Pancreas (tissue), 10 donors: ENCODE data around the gene NRIP1. TPM values are rescaled to one million over a fixed set of nuclear protein-coding genes. Genes with fewer than 3 reads are reported as not detected.

Experiments used
- ATAC-seq, 4 donors: fragments of 200-7000 bp; cut with Tn5 transposase; one replicate each; pipeline versions ENCODE4 v1.8.0 to v1.9.1; 2020; ENCODE audit warnings: mild to moderate bottlenecking in 4 of 4, moderate library complexity in 4 of 4
- DNase-seq, 6 donors: peaks; one replicate each; pipeline ENCODE4 v3.0.0-alpha.2; 2020
- FAIRE-seq: peaks from 2 replicates; lab custom pipeline; 2012; peaks lifted over from hg19 to GRCh38; lab: Jason Lieb, UNC
- H3K27ac ChIP-seq, 4 donors: fragments of 200-600 bp; sonication (generic); 1 replicate in 3 of 4; 2 replicates in 1 of 4; pipeline versions ENCODE4 v1.5.0 to v1.8.0; 2020
- H3K27me3 ChIP-seq, 4 donors: fragments of 200-600 bp; one replicate each; pipeline ENCODE4 v1.8.0; 2021
- H3K36me3 ChIP-seq, 3 donors: fragments of 200-600 bp; sonication (generic) in 1 of 3; one replicate each; pipeline versions ENCODE4 v1.5.0 to v1.8.0; 2020 to 2021
- H3K4me1 ChIP-seq, 3 donors: fragments of 200-600 bp; one replicate each; pipeline ENCODE4 v1.8.0; 2021
- H3K4me3 ChIP-seq, 4 donors: fragments of 200-600 bp; sonication (generic) in 2 of 4; one replicate each; pipeline versions ENCODE4 v1.5.0 to v1.8.0; 2020 to 2021
- H3K9me3 ChIP-seq, 4 donors: fragments of 200-600 bp; one replicate each; pipeline ENCODE4 v1.8.0; 2021
- CTCF ChIP-seq, 4 donors: fragments of 200-600 bp; sonication (generic) in 3 of 4; IDR thresholded peaks; one replicate each; pipeline versions ENCODE4 v1.5.0 to v1.8.0; 2021; ENCODE audit warnings: antibody characterized with exemption in 4 of 4
- WGBS, 2 donors: extraction: QIAGEN DNeasy Blood & Tissue Kit; methylation state at CpG; one replicate each; pipeline ENCODE4 v1.1.7; 2013; 5-methylcytosine and 5-hydroxymethylcytosine counted together
- intact Hi-C, 3 donors: fragments of 100-400 bp; cut with DNase I; formaldehyde crosslinking; loops; one replicate each; pipeline versions ENCODE4 v1.11.1 to v1.14.2; 2022
- polyA plus RNA-seq, 2 donors: library from polyadenylated mRNA; stranded (reverse); fragments of 200-250 nt; gene quantifications; one replicate each; pipeline ENCODE4 v1.2.3, GENCODE V29; 2013
- total RNA-seq, 6 donors: library from RNA; stranded (reverse); fragmentation: NEBNext Ultra II Directional in 4 of 6; extraction: Animal tissue kit (Norgen Biotek cat#: 25700) in 4 of 6; gene quantifications; one replicate each; pipeline versions ENCODE4 v1.2.1 to v1.2.4, GENCODE V29; 2021 to 2023
- donor health status: healthy with polysubstance abuse.
- donor health status: DM: no; HTN: no; CAD: no; lungs with moderate emphysema.
- donor health status: DM: no; HTN: no; CAD: no.
- donor health status: control.
- donor health status: control.
- donor health status: Bipolar disorder and iron deficiency.
- donor health status: DM: yes; HTN: yes; CAD: no.
- donor health status: DM: no; HTN: no; CAD: no.
- donor health status: DM: no; HTN: no; CAD: no.
- donor health status: DM: yes; HTN: yes; CAD: no.

Gene NRIP1
- total and polyA plus RNA-seq, 8 donors = 3.7 to 33.5 (median 24.1) TPM

- ATAC-seq (no peak), FAIRE-seq (no peak)
- no peak overlapping the region for H3K4me3 ChIP-seq
These were observed 66.0 kb downstream of the NRIP1 start for GRCh38 chr21:14998784-14999183.

GRCh38 chr21:14998336-14998735, 66.5 kb downstream of the NRIP1 start:
- no peaks in the 10 kb centered on the region for H3K27me3 ChIP-seq
- WGBS, 2 donors = 60 to 67% methylated on average over 3 of the region's 3 CpGs
- no peaks in the 10 kb centered on the region for H3K36me3 ChIP-seq
- H3K4me3 ChIP-seq = no peak overlapping the region
- intact Hi-C loops = no loop called here
- FAIRE-seq = no peak
- H3K4me1 ChIP-seq = peaks cover 14 to 27% (median 19%) of the 10 kb centered on the region in 3 donors
- TF ChIP-seq CTCF (IDR thresholded peaks at IDR 0.05) = no peak
- DNase-seq = no peak
- H3K27ac ChIP-seq = no peak overlapping the region
- no peaks in the 10 kb centered on the region for H3K9me3 ChIP-seq
- no peak for ATAC-seq

More at GRCh38 chr21:14998784-14999183, 66.0 kb downstream of the NRIP1 start:
- 89 to 96% methylated on average over 4 of the region's 4 CpGs for WGBS, 2 donors
- intact Hi-C loops = no loop called here
- Histone ChIP-seq H3K36me3 (no peaks in the 10 kb centered on the region), H3K27me3 (no peaks in the 10 kb centered on the region), H3K4me1 (peaks cover 14 to 27% (median 19%) of the 10 kb centered on the region in 3 donors), H3K9me3 (no peaks in the 10 kb centered on the region), H3K27ac (no peak overlapping the region)
- no peak for DNase-seq
- no peak for TF ChIP-seq CTCF (IDR thresholded peaks at IDR 0.05)

GRCh38 chr21:14995695-14996490, 68.9 kb downstream of the NRIP1 start:
- Histone ChIP-seq H3K27ac (no peak overlapping the region), H3K9me3 (no peaks in the 10 kb centered on the region), H3K4me3 (no peak overlapping the region), H3K36me3 (no peaks in the 10 kb centered on the region), H3K4me1 (peaks cover 9 to 14% (median 14%) of the 10 kb centered on the region in 3 donors), H3K27me3 (no peaks in the 10 kb centered on the region)
- no peak for TF ChIP-seq CTCF (IDR thresholded peaks at IDR 0.05)
- DNase-seq (peak in 1 of 6 donors; percentile 27), ATAC-seq (peak in 3 of 4 donors; percentile 52 to 62 (median 61)), FAIRE-seq (no peak)
- WGBS, 2 donors = 89% methylated on average over 9 of the region's 9 CpGs
- intact Hi-C loops = no loop called here

GRCh38 chr21:14995226-14995625, 69.6 kb downstream of the NRIP1 start:
- no peak for TF ChIP-seq CTCF (IDR thresholded peaks at IDR 0.05)
- 52 to 67% methylated on average over 2 of the region's 2 CpGs for WGBS, 2 donors
- Histone ChIP-seq H3K4me1 (peaks cover 3 to 9% (median 8%) of the 10 kb centered on the region in 3 donors), H3K27ac (no peak overlapping the region), H3K27me3 (no peaks in the 10 kb centered on the region), H3K4me3 (no peak overlapping the region), H3K9me3 (no peaks in the 10 kb centered on the region), H3K36me3 (no peaks in the 10 kb centered on the region)
- intact Hi-C loops = no loop called here
- no peak for ATAC-seq
- no peak for DNase-seq
- no peak for FAIRE-seq

GRCh38 chr21:14993115-14993514, 71.7 kb downstream of the NRIP1 start:
- Histone ChIP-seq H3K27ac (no peak overlapping the region), H3K4me1 (peaks cover 0 to 6% (median 6%) of the 10 kb centered on the region in 3 donors), H3K36me3 (no peaks in the 10 kb centered on the region), H3K9me3 (no peaks in the 10 kb centered on the region), H3K27me3 (no peaks in the 10 kb centered on the region), H3K4me3 (no peak overlapping the region)
- DNase-seq = no peak
- ATAC-seq = no peak
- WGBS, 2 donors = 82 to 90% methylated on average over 2 of the region's 2 CpGs
- intact Hi-C loops = no loop called here
- FAIRE-seq = no peak
- TF ChIP-seq CTCF (IDR thresholded peaks at IDR 0.05) = no peak
